OCI-LY1 (cell line): ENCODE results near the gene FOXR2.

Source experiments
- H2AFZ ChIP-seq: fragments of 200-600 bp; sonication (generic), shearing (Covaris generic); 2 replicates; pipeline ENCODE4 v1.6.0; 2014; ENCODE audit warnings: antibody characterized with exemption, mild to moderate bottlenecking, low read length
- H3F3A ChIP-seq: fragments of 200-600 bp; sonication (generic), shearing (Covaris generic); 2 replicates; pipeline ENCODE4 v1.6.0; 2014; ENCODE audit warnings: mild to moderate bottlenecking, antibody characterized with exemption, low read length, moderate library complexity; ENCODE audit not compliant: insufficient read depth
- H3K27ac ChIP-seq: fragments of 200-600 bp; sonication (generic); 2 replicates; pipeline ENCODE4 v1.5.1; 2014; ENCODE audit warnings: low read length, mixed run types, mild to moderate bottlenecking, low read depth; ENCODE audit not compliant: poor library complexity, severe bottlenecking
- H3K27me3 ChIP-seq: fragments of 200-600 bp; sonication (generic); 2 replicates; pipeline ENCODE4 v1.6.0; 2014; ENCODE audit warnings: antibody characterized with exemption, mild to moderate bottlenecking, low read length, moderate library complexity; ENCODE audit not compliant: insufficient read depth
- H3K36me3 ChIP-seq: fragments of 200-600 bp; sonication (generic); 2 replicates; pipeline ENCODE4 v1.6.1; 2014; ENCODE audit warnings: mild to moderate bottlenecking, antibody characterized with exemption, low read length, moderate library complexity, mixed read lengths; ENCODE audit not compliant: insufficient read depth
- H3K4me1 ChIP-seq: fragments of 200-600 bp; sonication (generic); 2 replicates; pipeline ENCODE4 v1.5.1; 2014; ENCODE audit warnings: mild to moderate bottlenecking, low read length, moderate library complexity; ENCODE audit not compliant: insufficient read depth, severe bottlenecking
- H3K4me2 ChIP-seq: fragments of 200-600 bp; sonication (generic), shearing (Covaris generic); 2 replicates; pipeline ENCODE4 v1.6.1; 2014; ENCODE audit warnings: low read length
- H3K4me3 ChIP-seq: fragments of 200-600 bp; sonication (generic); 2 replicates; pipeline ENCODE4 v1.5.1; 2014; ENCODE audit warnings: low read length, low read depth, mild to moderate bottlenecking, mixed read lengths; ENCODE audit not compliant: poor library complexity, severe bottlenecking
- H3K79me2 ChIP-seq: fragments of 200-600 bp; shearing (Covaris generic); 2 replicates; pipeline ENCODE4 v1.6.1; 2016; ENCODE audit warnings: mixed run types, low read length, mixed read lengths; ENCODE audit not compliant: insufficient read depth
- H3K9ac ChIP-seq: fragments of 200-600 bp; sonication (generic), shearing (Covaris generic); 2 replicates; pipeline ENCODE4 v1.6.1; 2014; ENCODE audit warnings: mild to moderate bottlenecking, low read length, mixed read lengths
- H3K9me2 ChIP-seq: fragments of 200-600 bp; sonication (generic), shearing (Covaris generic); 2 replicates; pipeline ENCODE4 v1.6.1; 2014; ENCODE audit warnings: low read depth, mild to moderate bottlenecking, low read length, mixed read lengths
- H3K9me3 ChIP-seq: fragments of 200-600 bp; shearing (Covaris generic); 2 replicates; pipeline ENCODE4 v1.6.1; 2014; ENCODE audit warnings: low read length, mixed read lengths
- H4K20me1 ChIP-seq: fragments of 200-600 bp; sonication (generic), shearing (Covaris generic); 2 replicates; pipeline ENCODE4 v1.6.0; 2016; ENCODE audit warnings: mild to moderate bottlenecking, low read length; ENCODE audit not compliant: insufficient read depth
- EZH2 ChIP-seq: fragments of 200-600 bp; sonication (generic), shearing (Covaris generic); IDR thresholded peaks from 2 replicates; pipeline ENCODE4 v1.8.0; 2017; ENCODE audit warnings: borderline replicate concordance, mixed run types, mild to moderate bottlenecking, antibody characterized with exemption, low read length, moderate library complexity, mixed read lengths
- TF ChIP-seq, protein P1 (sequence below): fragments of 200-600 bp; sonication (generic), shearing (Covaris generic); IDR thresholded peaks from 2 replicates; pipeline ENCODE4 v1.5.1; 2017; ENCODE audit warnings: mild to moderate bottlenecking, antibody characterized with exemption, low read length, moderate library complexity, mixed read lengths

FOXR2 gene

DNA sequence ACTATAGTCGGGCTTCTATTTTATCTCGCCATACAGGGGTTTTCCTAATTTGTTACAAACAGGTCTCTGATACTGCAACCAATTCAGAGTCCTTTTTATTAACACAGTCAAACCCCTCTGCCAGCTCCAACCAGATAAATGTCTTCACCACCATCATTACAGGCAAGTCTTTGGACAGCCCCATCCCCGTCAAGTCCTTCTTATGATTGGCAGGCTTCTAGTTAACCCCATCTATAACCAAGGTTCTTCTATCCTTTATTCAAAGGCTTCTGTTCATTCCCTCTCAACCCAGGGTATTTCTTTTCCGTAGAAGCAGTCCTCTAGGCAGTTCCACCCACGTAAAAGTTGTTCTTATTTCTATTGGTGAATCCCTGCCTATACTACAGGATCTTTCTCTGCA, 29.9 kb upstream of the FOXR2 start:
- Histone ChIP-seq H4K20me1 (no peaks in the 10 kb centered on the region), H3K4me2 (no peak overlapping the region), H3K4me3 (no peak overlapping the region), H3K9me3 (no peaks in the 10 kb centered on the region), H3K27ac (no peak overlapping the region), H3F3A (no peaks in the 10 kb centered on the region), H2AFZ (no peak overlapping the region), H3K36me3 (no peaks in the 10 kb centered on the region), H3K27me3 (no peaks in the 10 kb centered on the region), H3K9ac (no peak overlapping the region), H3K4me1 (no peaks in the 10 kb centered on the region), H3K9me2 (no peaks in the 10 kb centered on the region), H3K79me2 (no peaks in the 10 kb centered on the region)
- TF ChIP-seq EZH2: no peak
- TF ChIP-seq, protein P1, sequence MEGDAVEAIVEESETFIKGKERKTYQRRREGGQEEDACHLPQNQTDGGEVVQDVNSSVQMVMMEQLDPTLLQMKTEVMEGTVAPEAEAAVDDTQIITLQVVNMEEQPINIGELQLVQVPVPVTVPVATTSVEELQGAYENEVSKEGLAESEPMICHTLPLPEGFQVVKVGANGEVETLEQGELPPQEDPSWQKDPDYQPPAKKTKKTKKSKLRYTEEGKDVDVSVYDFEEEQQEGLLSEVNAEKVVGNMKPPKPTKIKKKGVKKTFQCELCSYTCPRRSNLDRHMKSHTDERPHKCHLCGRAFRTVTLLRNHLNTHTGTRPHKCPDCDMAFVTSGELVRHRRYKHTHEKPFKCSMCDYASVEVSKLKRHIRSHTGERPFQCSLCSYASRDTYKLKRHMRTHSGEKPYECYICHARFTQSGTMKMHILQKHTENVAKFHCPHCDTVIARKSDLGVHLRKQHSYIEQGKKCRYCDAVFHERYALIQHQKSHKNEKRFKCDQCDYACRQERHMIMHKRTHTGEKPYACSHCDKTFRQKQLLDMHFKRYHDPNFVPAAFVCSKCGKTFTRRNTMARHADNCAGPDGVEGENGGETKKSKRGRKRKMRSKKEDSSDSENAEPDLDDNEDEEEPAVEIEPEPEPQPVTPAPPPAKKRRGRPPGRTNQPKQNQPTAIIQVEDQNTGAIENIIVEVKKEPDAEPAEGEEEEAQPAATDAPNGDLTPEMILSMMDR: no peak

DNA sequence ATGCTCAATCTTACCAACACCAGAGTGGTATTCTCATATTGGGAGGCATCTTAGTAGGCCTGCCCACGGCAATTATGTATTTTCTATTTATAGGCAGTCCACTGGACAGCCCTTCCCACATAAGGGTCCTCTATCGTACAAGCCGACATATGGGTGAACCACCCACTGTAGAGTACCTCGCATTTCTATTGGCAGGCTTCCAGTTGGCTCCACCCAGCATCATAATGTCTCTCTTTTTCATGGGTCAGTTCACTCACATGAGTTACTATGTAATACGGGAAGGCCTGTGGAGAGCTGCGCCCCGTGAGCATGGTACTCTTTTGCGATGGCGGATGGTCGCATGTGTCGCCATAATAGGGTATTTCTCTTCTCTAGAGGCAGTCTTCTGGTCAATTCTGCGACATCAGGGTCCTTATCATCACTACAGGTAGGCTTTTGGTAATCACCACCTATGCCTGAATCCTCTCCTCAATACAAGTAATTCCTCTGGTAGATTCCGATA, 29.4 kb upstream of the FOXR2 start:
- H2AFZ ChIP-seq: no peak overlapping the region
- no peak overlapping the region for H3K4me2 ChIP-seq
- no peak overlapping the region for H3K4me3 ChIP-seq
- H4K20me1 ChIP-seq: no peaks in the 10 kb centered on the region
- H3K27ac ChIP-seq: no peak overlapping the region
- H3K27me3 ChIP-seq: no peaks in the 10 kb centered on the region
- no peaks in the 10 kb centered on the region for H3K36me3 ChIP-seq
- no peaks in the 10 kb centered on the region for H3K9me3 ChIP-seq
- no peaks in the 10 kb centered on the region for H3K9me2 ChIP-seq
- no peaks in the 10 kb centered on the region for H3K4me1 ChIP-seq
- H3K9ac ChIP-seq: no peak overlapping the region
- H3F3A ChIP-seq: no peaks in the 10 kb centered on the region
- H3K79me2 ChIP-seq: no peaks in the 10 kb centered on the region
- no peak for TF ChIP-seq EZH2
- TF ChIP-seq, protein P1: no peak

DNA sequence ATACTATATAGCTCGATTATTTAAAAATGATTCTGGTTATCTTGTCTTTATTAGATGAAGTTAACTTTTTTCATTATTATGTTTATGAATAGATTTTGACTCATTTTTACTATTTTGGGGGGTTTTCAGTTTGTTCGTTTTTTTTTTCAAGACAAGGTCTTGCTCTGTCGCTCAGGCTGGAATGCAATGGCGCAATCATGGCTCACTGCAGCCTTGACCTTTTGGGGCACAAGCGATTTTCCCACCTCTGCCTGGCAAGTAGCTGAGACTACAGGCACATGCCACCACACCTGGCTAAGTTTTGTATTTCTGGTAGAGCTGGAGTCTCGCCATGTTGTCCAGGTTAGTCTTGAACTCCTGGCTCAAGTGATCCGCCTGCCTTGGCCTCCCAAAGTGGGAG, 24.9 kb upstream of the FOXR2 start:
- no peak for TF ChIP-seq EZH2
- TF ChIP-seq, protein P1: no peak
- H3K4me2 ChIP-seq: no peak overlapping the region
- H3K79me2 ChIP-seq: no peaks in the 10 kb centered on the region
- no peak overlapping the region for H2AFZ ChIP-seq
- H3K4me1 ChIP-seq: no peaks in the 10 kb centered on the region
- H4K20me1 ChIP-seq: no peaks in the 10 kb centered on the region
- H3K9me3 ChIP-seq: no peaks in the 10 kb centered on the region
- no peak overlapping the region for H3K4me3 ChIP-seq
- H3K36me3 ChIP-seq: no peaks in the 10 kb centered on the region
- H3K9me2 ChIP-seq: no peaks in the 10 kb centered on the region
- no peaks in the 10 kb centered on the region for H3K27me3 ChIP-seq
- H3K27ac ChIP-seq: no peak overlapping the region
- no peaks in the 10 kb centered on the region for H3F3A ChIP-seq
- no peak overlapping the region for H3K9ac ChIP-seq
